Chondrocyte (in vitro differentiated cells): ENCODE results near the gene ZNF148. TPM values are rescaled to one million over a fixed set of nuclear protein-coding genes. Genes with fewer than 3 reads are reported as not detected.

Experiments used
- DNase-seq: peaks from one replicate; pipeline ENCODE4 v3.0.0; 2021; ENCODE audit warnings: mixed read lengths, low spot score
- H3K27ac Mint-ChIP-seq: one replicate; pipeline ENCODE4 v1.8.0; 2021; ENCODE audit warnings: mild to moderate bottlenecking, moderate library complexity, mixed read lengths; ENCODE audit not compliant: unreplicated experiment
- H3K27me3 Mint-ChIP-seq: 2 replicates; pipeline ENCODE4 v1.8.0; 2021; ENCODE audit warnings: low read depth, mixed read lengths
- H3K36me3 Mint-ChIP-seq: 2 replicates; pipeline ENCODE4 v1.8.0; 2021; ENCODE audit warnings: low read depth, mixed read lengths
- H3K4me1 Mint-ChIP-seq: 2 replicates; pipeline ENCODE4 v1.8.0; 2021; ENCODE audit warnings: low read depth, mild to moderate bottlenecking, mixed read lengths
- H3K4me3 Mint-ChIP-seq: one replicate; pipeline ENCODE4 v1.8.0; 2021; ENCODE audit warnings: mild to moderate bottlenecking, moderate library complexity, mixed read lengths; ENCODE audit not compliant: unreplicated experiment
- H3K9me3 Mint-ChIP-seq: 2 replicates; pipeline ENCODE4 v1.8.0; 2021; ENCODE audit warnings: low read depth, mixed read lengths
- CTCF ChIP-seq: fragments of 200-600 bp; sonication (generic); IDR thresholded peaks from 2 replicates; pipeline ENCODE4 v1.5.0; 2021; ENCODE audit warnings: antibody characterized with exemption, mild to moderate bottlenecking, moderate library complexity
- total RNA-seq: library from RNA; stranded (reverse); gene quantifications from 3 replicates; pipeline ENCODE4 v1.2.1, GENCODE V29; 2021

ZNF148 gene
- total RNA-seq, 1 donor from 2014 or later: 45.9 TPM

- Mint-ChIP-seq H3K27me3 (no peaks in the 10 kb centered on the region), H3K4me1 (peaks cover 11% of the 10 kb centered on the region), H3K27ac (no peak overlapping the region), H3K36me3 (no peaks in the 10 kb centered on the region), H3K4me3 (no peak overlapping the region), H3K9me3 (no peaks in the 10 kb centered on the region)
- no peak for TF ChIP-seq CTCF
- no peak for DNase-seq
Observed at GRCh38 chr3:125383744-125384143, 8.6 kb upstream of the ZNF148 start.

GRCh38 chr3:125382298-125382697, 7.2 kb upstream of the ZNF148 start:
- Mint-ChIP-seq H3K4me1 (peaks cover 11% of the 10 kb centered on the region), H3K27ac (no peak overlapping the region), H3K36me3 (no peaks in the 10 kb centered on the region), H3K4me3 (no peak overlapping the region), H3K27me3 (no peaks in the 10 kb centered on the region), H3K9me3 (no peaks in the 10 kb centered on the region)
- no peak for TF ChIP-seq CTCF
- DNase-seq: no peak

- Mint-ChIP-seq H3K27ac (no peak overlapping the region), H3K4me1 (peaks cover 7% of the 10 kb centered on the region), H3K36me3 (no peaks in the 10 kb centered on the region), H3K9me3 (no peaks in the 10 kb centered on the region), H3K27me3 (no peaks in the 10 kb centered on the region), H3K4me3 (no peak overlapping the region)
- TF ChIP-seq CTCF: no peak
- DNase-seq: no peak
Observed at GRCh38 chr3:125381743-125382142, 6.6 kb upstream of the ZNF148 start.

- Mint-ChIP-seq H3K4me1 (peaks cover 7% of the 10 kb centered on the region), H3K27ac (no peak overlapping the region), H3K4me3 (no peak overlapping the region), H3K27me3 (no peaks in the 10 kb centered on the region), H3K9me3 (no peaks in the 10 kb centered on the region), H3K36me3 (no peaks in the 10 kb centered on the region)
- DNase-seq: no peak
- no peak for TF ChIP-seq CTCF
Observed at GRCh38 chr3:125381314-125381713, 6.2 kb upstream of the ZNF148 start.

GRCh38 chr3:125379483-125379882, 4.4 kb upstream of the ZNF148 start:
- no peaks in the 10 kb centered on the region for H3K27me3 Mint-ChIP-seq
- H3K9me3 Mint-ChIP-seq: no peaks in the 10 kb centered on the region
- no peak for DNase-seq
- H3K27ac Mint-ChIP-seq: no peak overlapping the region
- no peak for TF ChIP-seq CTCF
- H3K36me3 Mint-ChIP-seq: no peaks in the 10 kb centered on the region
- H3K4me1 Mint-ChIP-seq: peaks cover 18% of the 10 kb centered on the region
- H3K4me3 Mint-ChIP-seq: no peak overlapping the region
